GM12892 (cell line): ENCODE results near the gene UVSSA.
"Not testable (repeated sequence)": the region's sequence is repeated elsewhere in the genome, so short reads cannot be mapped to it uniquely, and the experiment has no call there.

Experiments
- POLR2A ChIP-seq: IDR thresholded peaks from 2 replicates; pipeline ENCODE4 v1.6.1; 2011; ENCODE audit warnings: low read depth, low read length, control low read depth
- POLR2AphosphoS5 ChIP-seq: IDR thresholded peaks from 2 replicates; pipeline ENCODE4 v1.6.1; 2011; ENCODE audit warnings: low read depth, low read length, control low read depth
- TAF1 ChIP-seq: IDR thresholded peaks from 2 replicates; pipeline ENCODE4 v1.6.1; 2011; ENCODE audit warnings: low read depth, mild to moderate bottlenecking, control low read depth, low read length, borderline replicate concordance

- TF ChIP-seq POLR2A, POLR2AphosphoS5, TAF1: not testable (repeated sequence)
Observed at GRCh38 chr4:1443688-1444172, 96.7 kb downstream of the UVSSA start.
